HCT116 (cell line): ENCODE measurements around the gene R3HDM1. TPM values are rescaled to one million over a fixed set of nuclear protein-coding genes. Genes with fewer than 3 reads are reported as not detected.

Experiments
- ATAC-seq: fragments of 200-7000 bp; cut with Tn5 transposase; 2 replicates; pipeline ENCODE4 v1.9.1; 2020; ENCODE audit warnings: mild to moderate bottlenecking, moderate library complexity
- BruUV-seq: library from RNA; stranded (reverse); fragments of 400-500 nt; replicated peaks from 2 replicates; lab custom pipeline; 2021; lab: Mats Ljungman, UMichigan
- CTCF ChIA-PET: fragments of 300-600 bp; sonication (Branson Sonifier 250); formaldehyde crosslinking; loops from one replicate; lab custom pipeline; 2021; ENCODE audit warnings: antibody characterized with exemption; lab: Charles Lee
- POLR2A ChIA-PET: fragments of 300-600, 350-600 bp; sonication (Branson Sonifier 250); formaldehyde crosslinking; loops from one replicate; lab custom pipeline; 2021; ENCODE audit warnings: antibody characterized with exemption; lab: Charles Lee
- RAD21 ChIA-PET, 2 experiments: fragments of 300-600 bp; sonication (Branson Sonifier 250); formaldehyde crosslinking; loops; one replicate each; lab custom pipeline; 2023; ENCODE audit warnings: low total read pairs in 2 of 2; ENCODE audit not compliant: uncharacterized antibody in 2 of 2, unreplicated experiment in 2 of 2, low non-redundant PET in 1 of 2; lab: Charles Lee
- DNase-seq: peaks from one replicate; pipeline ENCODE4 v3.0.0-alpha.2; 2010; ENCODE audit warnings: low read depth, low spot score
- H2AFZ ChIP-seq: fragments of 200-600 bp; shearing (Covaris generic), sonication (generic); 2 replicates; pipeline ENCODE4 v1.6.1; 2017; ENCODE audit warnings: low read depth, mixed run types, mixed read lengths, antibody characterized with exemption, low read length; ENCODE audit not compliant: poor library complexity, severe bottlenecking
- H3K27ac ChIP-seq: 2 replicates; pipeline ENCODE4 v1.5.1; 2012; ENCODE audit warnings: low read depth, low read length
- H3K27me3 ChIP-seq: fragments of 200-600 bp; sonication (generic); 2 replicates; pipeline ENCODE4 v1.6.1; 2016; ENCODE audit warnings: mixed run types, low read length, mixed read lengths; ENCODE audit not compliant: insufficient read depth
- H3K36me3 ChIP-seq, 2 experiments: fragments of 200-500 bp in 1 of 2; fragments of 200-600 bp in 1 of 2; sonication (Bioruptor generic) in 1 of 2; sonication (generic) in 1 of 2; 2 replicates each; pipeline versions ENCODE4 v1.5.1 to v1.6.1; 2014 to 2016; ENCODE audit warnings: low read length in 2 of 2, inconsistent platforms in 1 of 2, mixed read lengths in 1 of 2, mixed run types in 1 of 2; ENCODE audit not compliant: insufficient read depth in 2 of 2, control insufficient read depth in 1 of 2
- H3K4me1 ChIP-seq, 2 experiments: fragments of 200-600 bp in 1 of 2; sonication (generic) in 1 of 2; 2 replicates each; pipeline versions ENCODE4 v1.5.1 to v1.6.1; 2012 to 2017; ENCODE audit warnings: low read length in 2 of 2, inconsistent platforms in 1 of 2, mild to moderate bottlenecking in 1 of 2, mixed read lengths in 1 of 2, mixed run types in 1 of 2, moderate library complexity in 1 of 2; ENCODE audit not compliant: insufficient read depth in 2 of 2, control insufficient read depth in 1 of 2
- H3K4me2 ChIP-seq: fragments of 200-600 bp; sonication (generic); 2 replicates; pipeline ENCODE4 v1.6.1; 2017; ENCODE audit warnings: mixed run types, low read length, mixed read lengths
- H3K4me3 ChIP-seq, 2 experiments: fragments of 200-600 bp in 1 of 2; sonication (generic) in 1 of 2; replicated peaks in 1 of 2; 2 replicates each; pipeline ENCODE4 v1.5.1; 2011 to 2016; ENCODE audit warnings: low read length in 2 of 2, control low read depth in 1 of 2, low read depth in 1 of 2, mild to moderate bottlenecking in 1 of 2, mixed read lengths in 1 of 2, mixed run types in 1 of 2
- H3K79me2 ChIP-seq: fragments of 200-600 bp; sonication (generic); 2 replicates; pipeline ENCODE4 v1.6.1; 2017; ENCODE audit warnings: mild to moderate bottlenecking, mixed run types, low read length, moderate library complexity, mixed read lengths; ENCODE audit not compliant: insufficient read depth
- H3K9ac ChIP-seq: fragments of 200-600 bp; sonication (generic); 2 replicates; pipeline ENCODE4 v1.6.1; 2016; ENCODE audit warnings: low read length, mixed read lengths
- H3K9me2 ChIP-seq: fragments of 200-600 bp; sonication (generic), shearing (Covaris generic); 2 replicates; pipeline ENCODE4 v1.6.1; 2017; ENCODE audit warnings: mixed run types, mild to moderate bottlenecking, moderate library complexity; ENCODE audit not compliant: insufficient read depth
- H3K9me3 ChIP-seq, 2 experiments: fragments of 200-500 bp in 1 of 2; fragments of 200-600 bp in 1 of 2; sonication (Bioruptor generic) in 1 of 2; sonication (generic) in 1 of 2; 2 replicates each; pipeline ENCODE4 v1.6.1; 2014 to 2017; ENCODE audit warnings: low read length in 2 of 2, mixed read lengths in 2 of 2, inconsistent platforms in 1 of 2, low read depth in 1 of 2, mild to moderate bottlenecking in 1 of 2, mixed run types in 1 of 2, moderate library complexity in 1 of 2; ENCODE audit not compliant: control insufficient read depth in 1 of 2, insufficient read depth in 1 of 2
- H4K20me1 ChIP-seq: fragments of 200-600 bp; sonication (generic), shearing (Covaris generic); 2 replicates; pipeline ENCODE4 v1.6.1; 2017; ENCODE audit warnings: mixed run types, mild to moderate bottlenecking, moderate library complexity; ENCODE audit not compliant: insufficient read depth
- CEBPB ChIP-seq: IDR thresholded peaks from 2 replicates; pipeline ENCODE4 v1.6.1; 2012; ENCODE audit warnings: low read depth
- EGR1 ChIP-seq: IDR thresholded peaks from 2 replicates; pipeline ENCODE4 v1.6.1; 2012; ENCODE audit warnings: low read depth
- EZH2phosphoT487 ChIP-seq: fragments of 200-600 bp; IDR thresholded peaks from 2 replicates; pipeline ENCODE4 v1.6.1; 2018; ENCODE audit warnings: antibody characterized with exemption, borderline replicate concordance
- REST ChIP-seq: IDR thresholded peaks from 2 replicates; pipeline ENCODE4 v1.6.1; 2012; ENCODE audit warnings: low read depth
- intact Hi-C: fragments of 100-400 bp; cut with micrococcal nuclease; formaldehyde crosslinking; loops from 2 replicates; pipeline ENCODE4 v1.10.0; 2022
- total RNA-seq: library from RNA; stranded (reverse); gene quantifications from one replicate; pipeline ENCODE4 v1.2.1, GENCODE V29; 2021; ENCODE audit not compliant: unreplicated experiment

The R3HDM1 gene
- total RNA-seq, 1 experiment from 2014 or later: 43.1 TPM

GRCh38 chr2:135647836-135648579, 116.7 kb downstream of the R3HDM1 start:
- peaks cover 8 to 17% of the 10 kb centered on the region in 2 experiments; a peak in 3 of 4 replicates for H3K36me3 ChIP-seq
- TF ChIP-seq EZH2phosphoT487: no peak
- no peaks in the 10 kb centered on the region for H3K9me2 ChIP-seq
- no peaks in the 10 kb centered on the region for H3K79me2 ChIP-seq
- DNase-seq (no peak), ATAC-seq (no peak)
- no peak overlapping the region for H3K9ac ChIP-seq
- no peaks in the 10 kb centered on the region for H4K20me1 ChIP-seq
- CTCF ChIA-PET: no interaction called here
- H3K4me1 ChIP-seq: no peaks in the 10 kb centered on the region
- no peaks in the 10 kb centered on the region for H3K9me3 ChIP-seq
- POLR2A ChIA-PET: no interaction called here
- intact Hi-C loops: no loop called here
- H3K4me3 ChIP-seq: no peak overlapping the region
- no TSS peak for BruUV-seq
- RAD21 ChIA-PET: no interaction called here
- no peak overlapping the region for H3K4me2 ChIP-seq
- no peaks in the 10 kb centered on the region for H3K27me3 ChIP-seq
- H3K27ac ChIP-seq: no peak overlapping the region
- no peak overlapping the region for H2AFZ ChIP-seq

GRCh38 chr2:135650721-135651120, 119.4 kb downstream of the R3HDM1 start:
- Histone ChIP-seq H4K20me1 (no peaks in the 10 kb centered on the region), H3K4me2 (no peak overlapping the region), H3K4me1 (no peaks in the 10 kb centered on the region), H3K79me2 (no peaks in the 10 kb centered on the region), H3K27ac (no peak overlapping the region), H3K27me3 (no peaks in the 10 kb centered on the region), H3K9ac (no peak overlapping the region), H3K9me2 (no peaks in the 10 kb centered on the region), H3K36me3 (peaks cover 5 to 12% of the 10 kb centered on the region in 2 experiments; a peak in 3 of 4 replicates), H3K4me3 (no peak overlapping the region), H3K9me3 (no peaks in the 10 kb centered on the region), H2AFZ (no peak overlapping the region)
- POLR2A ChIA-PET: no interaction called here
- intact Hi-C loops: no loop called here
- TF ChIP-seq EGR1 (no peak), CEBPB (no peak), REST (no peak)
- RAD21 ChIA-PET: no interaction called here
- DNase-seq (no peak), ATAC-seq (no peak)
- CTCF ChIA-PET: no interaction called here
- BruUV-seq: no TSS peak
